Activated CD4-positive, alpha-beta T cell treated with anti-CD3 and anti-CD28 coated beads for 1 hour (primary cell): ENCODE results near the gene TREM1.
"Not testable (repeated sequence)": the region's sequence is repeated elsewhere in the genome, so short reads cannot be mapped to it uniquely, and the experiment has no call there.

Experiments used
- DNase-seq: peaks from one replicate; pipeline ENCODE4 v3.0.0-alpha.2; 2020

TREM1 gene

DNA sequence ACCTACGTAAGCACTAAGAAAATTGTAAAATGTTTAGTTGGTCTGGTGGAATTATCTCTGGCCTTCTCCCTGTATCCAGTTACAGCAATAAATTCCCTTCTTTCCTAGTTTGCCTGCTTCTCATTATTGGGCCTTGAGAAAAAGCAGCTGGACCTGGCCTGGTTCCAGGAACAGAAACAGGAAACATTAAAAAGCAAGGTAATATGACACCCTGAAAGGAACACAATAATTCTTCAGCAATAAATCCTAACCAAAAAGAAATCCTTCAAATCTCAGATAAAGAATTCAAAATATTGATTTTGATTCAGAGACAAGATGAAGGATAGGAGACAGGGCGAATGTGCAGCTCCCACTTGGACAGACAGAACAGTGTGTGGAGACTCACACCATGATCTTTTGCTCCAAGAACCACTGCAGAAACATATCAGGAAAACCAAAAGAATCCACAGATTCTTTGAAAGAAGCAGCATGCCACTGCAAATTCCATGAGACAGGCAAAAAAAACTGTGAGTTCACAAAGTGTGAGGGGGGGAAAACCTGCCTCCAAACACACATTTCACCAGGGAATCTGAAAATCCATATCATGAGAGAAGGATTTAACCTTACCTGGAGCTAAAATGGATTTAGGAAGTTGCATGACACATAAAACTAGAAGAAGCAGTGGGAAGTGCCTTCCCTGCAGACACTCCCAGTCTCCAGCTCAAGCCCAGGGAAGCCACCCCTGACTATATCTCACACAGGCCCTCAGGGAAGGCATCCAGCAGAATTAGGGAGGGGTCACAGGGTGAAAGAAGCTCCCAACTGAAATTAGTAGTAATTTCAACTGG, 28.9 kb downstream of the TREM1 start:
- DNase-seq = no peak

DNA sequence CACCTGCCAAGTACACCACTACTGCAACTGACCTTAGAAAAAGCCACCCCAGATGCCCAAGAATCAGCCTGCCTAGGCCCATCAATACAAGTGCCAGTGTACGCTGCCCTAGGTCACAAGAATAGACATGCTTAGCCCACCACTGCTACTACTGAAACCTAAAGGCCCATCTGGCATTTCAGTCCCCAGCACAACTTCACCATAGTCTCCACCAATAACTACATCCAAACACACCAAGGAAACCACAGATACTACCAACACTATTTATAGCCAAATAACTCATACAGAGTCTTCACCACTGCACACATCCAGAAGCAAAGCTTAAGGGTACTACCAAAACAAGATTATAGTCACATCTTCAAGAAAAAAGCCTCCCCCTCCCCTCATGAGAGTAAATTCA, 30.1 kb downstream of the TREM1 start:
- no peak for DNase-seq

- no peak for DNase-seq
Measured at GRCh38 chr6:41255638-41256246, 30.7 kb downstream of the TREM1 start.

DNA sequence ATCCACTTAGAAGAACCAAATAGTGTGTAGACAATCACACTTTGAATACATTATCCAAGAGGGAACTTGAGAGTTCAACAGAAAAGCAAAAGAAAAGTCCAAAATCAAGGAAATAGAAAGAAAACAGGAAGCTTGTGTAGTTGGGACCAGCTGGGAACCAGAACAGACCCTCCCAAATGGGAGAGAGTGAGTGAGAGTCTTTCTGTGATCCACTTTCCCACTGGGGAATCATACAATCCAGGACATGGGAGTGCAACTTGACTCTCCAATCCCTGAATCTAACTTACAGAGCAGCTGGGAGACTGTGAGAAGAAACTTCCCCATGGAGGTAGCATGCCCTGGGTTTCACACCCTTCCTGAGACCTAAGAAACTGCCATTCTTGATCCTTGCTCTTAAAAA, 31.4 kb downstream of the TREM1 start:
- DNase-seq = no peak

- no peak for DNase-seq
Measured at GRCh38 chr6:41252401-41253169, 33.9 kb downstream of the TREM1 start.

DNA sequence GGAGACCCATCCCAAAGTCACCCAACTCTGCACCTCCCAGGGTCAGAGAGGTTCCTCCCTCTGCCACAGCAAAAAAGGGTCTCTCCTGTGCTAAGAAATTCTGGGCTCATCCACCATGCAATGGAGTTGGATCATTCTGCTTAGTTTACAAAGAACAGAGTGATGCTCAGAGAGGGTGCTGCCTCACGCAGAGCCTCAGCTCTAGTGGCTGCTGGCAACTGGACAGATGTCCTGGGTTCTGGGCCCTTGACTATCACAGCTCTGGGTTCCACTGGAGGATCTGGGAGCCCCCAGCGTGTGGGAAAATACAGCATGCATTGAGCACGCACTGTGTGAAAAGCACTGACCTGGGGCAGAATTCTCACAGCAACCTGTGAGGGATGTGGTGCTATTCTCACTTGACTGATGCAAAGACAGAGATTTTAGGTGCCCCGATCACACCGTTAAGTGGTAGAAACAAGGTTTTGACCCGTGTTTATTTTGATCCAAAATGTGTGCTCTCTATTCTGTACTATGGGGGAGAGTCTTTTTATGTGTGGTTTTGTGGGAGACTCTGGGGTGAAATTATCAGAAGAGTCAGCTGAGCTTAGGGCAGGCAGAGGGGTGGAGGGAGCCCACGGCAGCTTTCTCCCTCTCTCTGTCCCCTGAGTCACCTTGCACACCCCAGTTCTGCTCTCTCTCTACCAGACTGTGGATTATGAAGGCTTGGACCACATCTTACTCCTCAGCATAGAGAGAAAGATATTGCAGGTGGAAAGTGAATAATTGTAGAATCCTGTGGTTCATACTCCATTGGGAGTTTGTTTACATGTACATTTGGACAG, 38.4 kb downstream of the TREM1 start:
- DNase-seq = no peak

DNA sequence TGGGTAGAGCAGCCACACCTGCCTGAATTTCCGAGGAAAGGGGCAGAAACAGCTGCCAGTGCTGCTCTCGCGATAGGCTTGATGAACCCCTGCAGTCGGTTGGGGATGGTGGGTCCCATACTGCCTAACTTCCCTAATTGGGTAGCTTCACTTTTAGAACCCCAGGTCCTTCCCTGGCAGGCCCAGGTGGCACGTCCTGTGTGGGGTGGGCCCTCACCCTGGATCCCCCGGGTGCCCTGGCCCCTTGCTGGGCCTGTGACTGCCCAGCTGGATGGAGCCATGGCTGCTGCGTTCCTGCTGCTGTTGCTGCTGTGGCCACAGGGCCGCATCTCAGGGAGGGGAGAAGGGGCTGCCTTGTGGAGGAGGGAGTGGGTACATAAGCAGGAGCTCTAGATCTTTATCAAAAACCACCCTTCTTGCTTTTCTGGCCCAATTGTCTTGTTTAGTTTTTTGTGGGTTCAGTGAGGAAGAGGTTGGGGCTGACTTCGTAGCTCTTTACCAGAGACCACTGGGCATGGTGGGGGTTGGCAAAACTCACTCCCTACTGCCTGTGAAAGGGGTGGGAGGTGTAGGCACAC, 39.1 kb downstream of the TREM1 start:
- DNase-seq = no peak

- DNase-seq = not testable (repeated sequence)
Measured at GRCh38 chr6:41246529-41246928, 40.0 kb downstream of the TREM1 start.

DNA sequence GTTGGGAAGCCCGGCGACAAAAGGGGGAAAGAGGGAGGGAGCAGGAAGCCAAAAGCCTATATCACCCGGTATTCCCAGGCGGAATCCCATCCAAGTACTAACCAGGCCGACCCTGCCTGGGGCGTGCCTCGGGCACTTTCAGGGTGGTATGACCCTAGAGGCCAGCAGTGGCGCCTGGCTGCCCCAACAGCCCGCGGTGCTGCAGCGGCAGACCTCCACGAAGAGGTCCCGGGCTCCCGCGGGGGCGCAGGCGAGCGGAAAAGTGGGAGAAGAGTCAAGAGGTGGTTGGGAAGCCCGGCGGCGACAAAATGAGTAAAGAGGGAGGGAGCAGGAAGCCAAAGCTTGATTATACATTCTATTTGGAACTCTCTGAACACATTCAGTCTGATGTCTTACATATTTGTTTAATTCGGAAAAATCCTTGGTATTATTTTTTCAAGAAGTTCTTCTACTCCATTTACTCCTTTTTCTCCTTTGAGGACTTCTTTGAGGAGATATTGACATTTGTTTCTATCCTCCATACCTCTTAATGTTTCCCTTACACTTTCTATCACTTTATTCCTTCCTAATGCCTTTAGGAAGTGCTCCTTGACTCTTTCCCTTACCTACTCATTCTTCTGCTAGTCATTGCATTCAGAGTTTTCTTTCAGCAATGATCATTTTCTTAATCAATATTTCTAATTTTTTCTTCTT, 46.9 kb downstream of the TREM1 start:
- DNase-seq = no peak

DNA sequence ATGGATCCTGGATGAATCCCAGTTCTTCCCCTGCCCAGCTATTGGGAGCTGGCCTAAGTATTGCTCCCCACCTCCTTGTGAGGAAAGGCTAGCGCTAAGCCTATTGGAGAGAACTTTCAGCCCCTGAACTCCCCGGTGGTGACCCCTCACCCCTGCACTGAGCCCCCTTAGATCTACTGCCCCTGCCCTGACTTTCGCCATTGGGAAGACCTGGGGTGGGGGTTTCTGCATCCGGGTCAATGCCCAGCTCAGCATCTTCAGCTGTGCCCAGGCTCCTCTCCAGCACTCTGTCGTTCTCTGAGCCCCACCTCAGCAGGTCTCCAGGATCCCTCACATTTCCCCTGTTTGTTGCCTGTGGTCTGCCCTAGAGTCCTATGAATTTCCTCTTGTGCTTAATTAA, 49.4 kb downstream of the TREM1 start:
- DNase-seq = no peak

GRCh38 chr6:41236276-41236675, 50.2 kb downstream of the TREM1 start:
- DNase-seq = no peak

DNA sequence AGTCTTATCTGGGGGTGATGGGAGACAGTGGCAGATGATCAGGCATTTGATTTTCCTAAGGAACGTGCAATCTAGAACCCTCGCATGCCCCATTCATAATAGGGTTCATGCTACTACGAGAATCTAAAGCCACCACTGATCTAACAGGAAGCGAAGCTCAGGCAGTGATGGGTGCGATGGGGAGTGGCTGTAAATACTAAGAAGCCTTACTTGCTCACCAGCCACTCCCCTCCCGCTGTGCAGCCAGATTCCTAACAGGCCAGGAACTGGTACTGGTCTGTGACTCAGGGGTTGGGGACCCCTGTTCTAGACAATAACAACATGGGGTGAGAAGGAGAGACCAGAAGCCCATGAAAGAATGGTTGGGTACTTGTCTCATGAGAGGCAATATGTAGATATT, 53.8 kb downstream of the TREM1 start:
- DNase-seq = no peak

GRCh38 chr6:41231246-41231645, 55.2 kb downstream of the TREM1 start:
- no peak for DNase-seq

DNA sequence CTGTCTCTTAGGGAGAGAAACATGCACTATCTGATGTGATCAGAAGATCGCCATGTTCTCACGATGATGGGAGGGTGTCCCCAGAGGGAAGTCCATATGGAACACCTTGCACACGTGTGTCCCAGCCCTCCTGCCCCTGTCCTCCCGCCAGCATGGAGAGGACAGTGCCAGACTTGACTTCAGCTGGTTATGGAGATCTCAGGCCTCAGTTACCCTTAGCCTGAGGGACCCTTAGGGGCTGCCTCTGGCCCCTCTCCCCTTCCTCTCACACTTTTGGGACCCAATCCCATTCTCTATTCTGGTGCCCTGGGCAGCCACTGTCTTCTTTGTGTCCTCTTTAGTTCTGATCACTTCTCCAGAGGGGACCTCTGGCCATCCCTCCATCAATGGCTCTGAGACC, 56.8 kb downstream of the TREM1 start:
- DNase-seq = no peak

- DNase-seq = no peak
Measured at GRCh38 chr6:41228616-41229015, 57.9 kb downstream of the TREM1 start.

- no peak for DNase-seq
Measured at GRCh38 chr6:41228096-41228495, 58.4 kb downstream of the TREM1 start, which contains the start of gene TREML4. Gene TREML4, plus strand, starts transcription at chr6:41228349. Its CDS starts 79 bp downstream, at chr6:41228428.

- DNase-seq = no peak
Measured at GRCh38 chr6:41226752-41227151, 59.7 kb downstream of the TREM1 start.

DNA sequence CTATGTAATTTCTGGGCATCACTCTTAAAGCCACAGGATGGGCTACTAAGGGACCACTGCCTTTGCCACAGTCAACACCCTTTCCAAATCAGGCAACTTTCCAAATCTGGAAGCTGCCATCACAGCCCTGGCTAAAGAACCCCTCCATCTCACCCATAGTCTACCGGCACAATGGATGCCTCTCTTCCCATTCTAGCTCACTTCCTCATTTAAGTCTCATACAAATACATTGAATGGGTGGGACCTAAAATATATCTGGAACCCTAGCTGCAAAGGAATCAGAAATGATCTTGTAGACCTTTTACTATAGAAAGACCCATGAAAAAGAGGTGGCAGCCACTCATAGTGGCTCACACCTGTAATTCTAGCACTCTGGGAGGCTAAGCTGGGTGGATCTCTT, 61.7 kb downstream of the TREM1 start:
- DNase-seq = no peak
